Glutamatergic neuron (in vitro differentiated cells): ENCODE results near the gene PBX1. TPM values are rescaled to one million over a fixed set of nuclear protein-coding genes. Genes with fewer than 3 reads are reported as not detected.

ENCODE experiments used
- DNase-seq: peaks from one replicate; pipeline ENCODE4 v3.0.0; 2022
- H3K27ac Mint-ChIP-seq: one replicate; pipeline ENCODE4 v1.8.0; 2020; ENCODE audit warnings: mild to moderate bottlenecking, mixed read lengths, inconsistent platforms; ENCODE audit not compliant: unreplicated experiment
- H3K27me3 Mint-ChIP-seq: one replicate; pipeline ENCODE4 v1.8.0; 2020; ENCODE audit warnings: mild to moderate bottlenecking, moderate library complexity, mixed read lengths, inconsistent platforms; ENCODE audit not compliant: unreplicated experiment
- H3K36me3 Mint-ChIP-seq: one replicate; pipeline ENCODE4 v1.8.0; 2020; ENCODE audit warnings: mild to moderate bottlenecking, mixed read lengths, inconsistent platforms; ENCODE audit not compliant: unreplicated experiment
- H3K4me1 Mint-ChIP-seq: one replicate; pipeline ENCODE4 v1.8.0; 2020; ENCODE audit warnings: mild to moderate bottlenecking, low read depth, mixed read lengths, inconsistent platforms; ENCODE audit not compliant: unreplicated experiment
- H3K4me3 Mint-ChIP-seq: one replicate; pipeline ENCODE4 v1.8.0; 2020; ENCODE audit warnings: mild to moderate bottlenecking, mixed read lengths, inconsistent platforms; ENCODE audit not compliant: unreplicated experiment
- H3K9me3 Mint-ChIP-seq: one replicate; pipeline ENCODE4 v1.8.0; 2020; ENCODE audit warnings: mild to moderate bottlenecking, moderate library complexity, mixed read lengths, inconsistent platforms; ENCODE audit not compliant: unreplicated experiment
- CTCF ChIP-seq: fragments of 200-600 bp; sonication (generic); IDR thresholded peaks from one replicate; pipeline ENCODE4 v1.5.0; 2021; ENCODE audit not compliant: partially characterized antibody, unreplicated experiment
- total RNA-seq: library from RNA; stranded (reverse); fragmentation: NEBNext Ultra II Directional; extraction: Animal tissue kit (Norgen Biotek cat#: 25700); gene quantifications from one replicate; pipeline ENCODE4 v1.2.1, GENCODE V29; 2021; ENCODE audit not compliant: unreplicated experiment

The PBX1 gene
- total RNA-seq, 1 donor from 2014 or later = 98.7 TPM

GRCh38 chr1:164664127-164664526 is 105.1 kb downstream of the PBX1 start:
- TF ChIP-seq CTCF = no peak
- peaks cover 17% of the 10 kb centered on the region for H3K4me1 Mint-ChIP-seq
- H3K36me3 Mint-ChIP-seq = no peaks in the 10 kb centered on the region
- H3K4me3 Mint-ChIP-seq = no peak overlapping the region
- DNase-seq = no peak
- H3K9me3 Mint-ChIP-seq = peaks cover 4% of the 10 kb centered on the region
- H3K27ac Mint-ChIP-seq = no peak overlapping the region
- peaks cover 11% of the 10 kb centered on the region for H3K27me3 Mint-ChIP-seq

- Mint-ChIP-seq H3K36me3 (no peaks in the 10 kb centered on the region), H3K27ac (no peak overlapping the region), H3K9me3 (peaks cover 5% of the 10 kb centered on the region), H3K4me3 (no peak overlapping the region), H3K27me3 (peaks cover 14% of the 10 kb centered on the region), H3K4me1 (peaks cover 31% of the 10 kb centered on the region)
- no peak for TF ChIP-seq CTCF
- no peak for DNase-seq
These were observed 108.0 kb downstream of the PBX1 start for GRCh38 chr1:164667001-164667400.

- Mint-ChIP-seq H3K4me3 (no peak overlapping the region), H3K9me3 (peaks cover 5% of the 10 kb centered on the region), H3K27ac (no peak overlapping the region), H3K4me1 (peaks cover 35% of the 10 kb centered on the region), H3K36me3 (no peaks in the 10 kb centered on the region), H3K27me3 (peaks cover 14% of the 10 kb centered on the region)
- no peak for TF ChIP-seq CTCF
- DNase-seq = no peak
These were observed 108.6 kb downstream of the PBX1 start for GRCh38 chr1:164667600-164667999.

GRCh38 chr1:164668491-164669400 is 109.8 kb downstream of the PBX1 start:
- Mint-ChIP-seq H3K27ac (no peak overlapping the region), H3K9me3 (peaks cover 5% of the 10 kb centered on the region), H3K36me3 (no peaks in the 10 kb centered on the region), H3K4me3 (no peak overlapping the region), H3K4me1 (peaks cover 38% of the 10 kb centered on the region), H3K27me3 (peaks cover 14% of the 10 kb centered on the region)
- no peak for DNase-seq
- TF ChIP-seq CTCF = no peak

GRCh38 chr1:164670026-164670425 is 111.0 kb downstream of the PBX1 start:
- no peak overlapping the region for H3K4me3 Mint-ChIP-seq
- no peaks in the 10 kb centered on the region for H3K36me3 Mint-ChIP-seq
- peak overlapping the region; percentile 94 for H3K27ac Mint-ChIP-seq
- H3K27me3 Mint-ChIP-seq = peaks cover 14% of the 10 kb centered on the region
- H3K9me3 Mint-ChIP-seq = peaks cover 5% of the 10 kb centered on the region
- H3K4me1 Mint-ChIP-seq = peaks cover 38% of the 10 kb centered on the region
- DNase-seq = no peak
- TF ChIP-seq CTCF = no peak
